ENCODE results near the gene NUAK1.

The NUAK1 gene

DNA sequence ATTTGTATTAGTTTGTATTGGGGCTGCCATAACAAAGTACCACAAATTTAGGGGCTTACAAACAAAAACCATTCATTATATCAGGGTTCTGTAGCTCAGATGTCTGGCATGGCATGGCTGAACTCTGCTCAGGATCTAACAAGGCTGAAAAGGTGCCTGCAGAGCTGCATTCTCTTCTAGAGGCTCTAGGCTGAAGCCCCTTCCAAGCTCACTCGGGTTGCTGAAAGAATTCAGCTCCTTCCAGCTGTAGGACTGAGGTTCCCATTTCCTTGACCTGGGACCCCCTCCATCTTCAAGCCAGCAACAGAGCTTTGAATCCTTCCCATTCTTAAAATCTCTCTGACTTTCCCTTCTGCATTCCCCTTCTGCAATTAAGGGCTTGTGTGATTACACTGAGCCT, 90.7 kb downstream of the NUAK1 start:
- H3K4me3 ChIP-seq (ENCODE audit: control insufficient read depth, low read depth, low read length), result no peak overlapping the region
- no peak for TF ChIP-seq CTCF (conservative IDR thresholded peaks at IDR 0.05; ENCODE audit: control insufficient read depth, insufficient read depth, low read depth, low read length)
- DNase-seq (ENCODE audit: low read depth), result no peak

GRCh38 chr12:106046947-106047346, 91.8 kb downstream of the NUAK1 start:
- no peak for DNase-seq (ENCODE audit: low read depth)
- no peak for TF ChIP-seq CTCF (conservative IDR thresholded peaks at IDR 0.05; ENCODE audit: control insufficient read depth, insufficient read depth, low read depth, low read length)
- no peak overlapping the region for H3K4me3 ChIP-seq (ENCODE audit: control insufficient read depth, low read depth, low read length)

- no peak overlapping the region for H3K4me3 ChIP-seq (ENCODE audit: control insufficient read depth, low read depth, low read length)
- no peak for TF ChIP-seq CTCF (conservative IDR thresholded peaks at IDR 0.05; ENCODE audit: control insufficient read depth, insufficient read depth, low read depth, low read length)
- no peak for DNase-seq (ENCODE audit: low read depth)
Measured at GRCh38 chr12:106046301-106046846, 92.4 kb downstream of the NUAK1 start.

DNA sequence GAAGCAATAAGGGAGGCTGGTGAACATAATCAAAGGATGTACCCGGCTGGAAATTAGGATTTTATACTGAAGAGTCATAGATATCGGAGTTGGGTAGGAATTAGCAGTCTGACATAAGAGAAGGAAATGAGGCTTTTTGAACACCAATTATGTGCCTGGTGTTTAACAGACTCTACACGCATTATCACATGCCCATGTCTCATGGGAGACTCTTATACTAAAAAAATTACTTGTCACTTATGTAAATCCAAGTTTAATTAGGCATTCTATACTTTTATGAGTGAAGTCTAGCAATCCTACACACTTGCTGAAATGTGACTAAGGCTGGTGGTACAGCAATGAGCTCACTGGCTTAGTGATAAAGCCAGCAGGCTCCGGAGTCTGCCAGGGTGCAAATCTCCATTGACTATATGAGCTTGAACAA, 93.5 kb downstream of the NUAK1 start:
- DNase-seq (ENCODE audit: low read depth), result no peak
- no peak overlapping the region for H3K4me3 ChIP-seq (ENCODE audit: control insufficient read depth, low read depth, low read length)
- no peak for TF ChIP-seq CTCF (conservative IDR thresholded peaks at IDR 0.05; ENCODE audit: control insufficient read depth, insufficient read depth, low read depth, low read length)

DNA sequence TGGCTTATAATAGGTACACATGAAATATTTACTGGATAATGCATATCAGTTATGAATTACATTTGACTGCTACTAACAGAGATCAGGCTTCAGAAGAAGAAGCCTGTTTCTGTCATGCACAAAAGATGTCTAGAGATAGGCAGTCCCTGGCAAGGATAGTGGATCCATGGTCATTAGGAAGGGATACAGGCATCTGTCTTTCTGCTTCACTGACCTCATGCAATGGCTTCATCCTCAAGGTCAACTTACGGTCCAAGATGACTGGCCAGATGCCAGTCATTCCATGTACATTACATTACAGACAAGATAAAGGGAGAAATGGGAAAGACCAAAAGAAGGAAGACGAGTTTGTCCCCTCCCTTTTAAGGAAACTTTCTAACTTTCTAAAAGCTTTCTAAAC, 94.0 kb downstream of the NUAK1 start:
- H3K4me3 ChIP-seq (ENCODE audit: control insufficient read depth, low read depth, low read length), result no peak overlapping the region
- TF ChIP-seq CTCF (conservative IDR thresholded peaks at IDR 0.05; ENCODE audit: control insufficient read depth, insufficient read depth, low read depth, low read length), result no peak
- peak; percentile 16 for DNase-seq (ENCODE audit: low read depth)

GRCh38 chr12:106042037-106042436, 96.7 kb downstream of the NUAK1 start:
- DNase-seq (ENCODE audit: low read depth), result no peak
- no peak overlapping the region for H3K4me3 ChIP-seq (ENCODE audit: control insufficient read depth, low read depth, low read length)
- no peak for TF ChIP-seq CTCF (conservative IDR thresholded peaks at IDR 0.05; ENCODE audit: control insufficient read depth, insufficient read depth, low read depth, low read length)

- no peak for DNase-seq (ENCODE audit: low read depth)
- no peak for TF ChIP-seq CTCF (conservative IDR thresholded peaks at IDR 0.05; ENCODE audit: control insufficient read depth, insufficient read depth, low read depth, low read length)
- no peak overlapping the region for H3K4me3 ChIP-seq (ENCODE audit: control insufficient read depth, low read depth, low read length)
Measured at GRCh38 chr12:106040521-106040920, 98.2 kb downstream of the NUAK1 start.

Measured in fibroblast of mammary gland (primary cell).